Keratinocyte (primary cell): ENCODE measurements around the gene FER1L5.

Source experiments
- EZH2 ChIP-seq: IDR thresholded peaks from one replicate; pipeline ENCODE4 v1.6.1; 2012; ENCODE audit warnings: inconsistent platforms, mild to moderate bottlenecking, low read length, moderate library complexity
- TF ChIP-seq, protein P1 (sequence below), 3 experiments: IDR thresholded peaks in 1 of 3; conservative IDR thresholded peaks in 1 of 3; optimal IDR thresholded peaks in 1 of 3; 2 replicates in 2 of 3; 3 replicates in 1 of 3; pipeline versions ENCODE3 to v1.5.1; 2011; ENCODE audit warnings: low read length in 3 of 3, mild to moderate bottlenecking in 3 of 3, moderate library complexity in 2 of 3, control low read depth in 1 of 3, inconsistent platforms in 1 of 3; ENCODE audit not compliant: insufficient read depth in 2 of 3; ENCODE audit errors: extremely low read depth in 1 of 3

GRCh38 chr2:96680561-96681141 lies 38.1 kb downstream of the FER1L5 start:
- TF ChIP-seq, protein P1, sequence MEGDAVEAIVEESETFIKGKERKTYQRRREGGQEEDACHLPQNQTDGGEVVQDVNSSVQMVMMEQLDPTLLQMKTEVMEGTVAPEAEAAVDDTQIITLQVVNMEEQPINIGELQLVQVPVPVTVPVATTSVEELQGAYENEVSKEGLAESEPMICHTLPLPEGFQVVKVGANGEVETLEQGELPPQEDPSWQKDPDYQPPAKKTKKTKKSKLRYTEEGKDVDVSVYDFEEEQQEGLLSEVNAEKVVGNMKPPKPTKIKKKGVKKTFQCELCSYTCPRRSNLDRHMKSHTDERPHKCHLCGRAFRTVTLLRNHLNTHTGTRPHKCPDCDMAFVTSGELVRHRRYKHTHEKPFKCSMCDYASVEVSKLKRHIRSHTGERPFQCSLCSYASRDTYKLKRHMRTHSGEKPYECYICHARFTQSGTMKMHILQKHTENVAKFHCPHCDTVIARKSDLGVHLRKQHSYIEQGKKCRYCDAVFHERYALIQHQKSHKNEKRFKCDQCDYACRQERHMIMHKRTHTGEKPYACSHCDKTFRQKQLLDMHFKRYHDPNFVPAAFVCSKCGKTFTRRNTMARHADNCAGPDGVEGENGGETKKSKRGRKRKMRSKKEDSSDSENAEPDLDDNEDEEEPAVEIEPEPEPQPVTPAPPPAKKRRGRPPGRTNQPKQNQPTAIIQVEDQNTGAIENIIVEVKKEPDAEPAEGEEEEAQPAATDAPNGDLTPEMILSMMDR (optimal IDR thresholded peaks at IDR 0.05 in 1 of 3, IDR thresholded peaks at IDR 0.05 in 1 of 3, conservative IDR thresholded peaks at IDR 0.05 in 1 of 3; ENCODE audit: extremely low read depth in 1 of 3, insufficient read depth in 2 of 3, low read length in 3 of 3): no peak
- no peak for TF ChIP-seq EZH2
